GM18870 (cell line): ENCODE data around the gene MEAK7.

ENCODE experiments used
- ATAC-seq: cut with Tn5 transposase; IDR thresholded peaks from one replicate; pipeline ENCODE4 v1.9.1; 2021; ENCODE audit warnings: moderate library complexity; ENCODE audit not compliant: unreplicated experiment

Gene MEAK7

DNA sequence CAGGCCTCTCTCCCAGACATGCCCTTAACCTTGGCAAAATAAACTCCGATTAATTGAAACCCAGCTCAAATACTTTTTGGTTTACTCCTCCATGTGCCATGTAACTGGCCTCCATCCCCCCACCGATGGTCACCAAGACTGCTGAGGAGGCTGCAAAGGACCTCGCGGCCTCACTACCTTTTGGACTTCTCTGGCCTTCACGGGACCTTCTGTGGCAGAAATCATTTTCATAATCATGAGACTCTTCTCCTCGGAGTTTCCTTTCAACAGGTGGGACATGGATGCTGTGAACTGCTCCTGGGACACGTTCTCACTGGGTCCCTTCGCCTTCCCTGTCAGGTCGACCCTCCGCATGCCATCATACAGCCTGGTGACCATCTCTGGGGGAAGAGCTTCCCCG is 9.0 kb downstream of the MEAK7 start:
- no peak for ATAC-seq

DNA sequence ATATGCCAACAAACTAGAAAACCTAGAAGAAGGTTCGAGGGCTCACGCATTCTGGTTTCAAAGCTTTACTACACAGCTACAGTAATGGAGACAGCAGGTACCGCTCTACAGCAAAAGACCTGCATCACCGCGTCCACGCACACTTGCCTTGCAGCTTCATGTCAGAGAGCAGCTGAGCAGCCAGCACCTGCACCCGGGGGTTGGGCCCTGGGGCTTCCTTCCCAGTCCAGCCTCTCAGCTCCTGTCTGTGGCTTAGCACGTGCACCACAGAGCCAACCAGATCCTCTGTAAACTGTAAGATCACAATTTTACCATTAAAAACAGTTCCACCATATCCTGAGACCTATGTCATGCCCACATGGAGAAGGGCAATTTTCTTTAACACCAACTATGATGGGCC is 15.3 kb downstream of the MEAK7 start:
- ATAC-seq: no peak

DNA sequence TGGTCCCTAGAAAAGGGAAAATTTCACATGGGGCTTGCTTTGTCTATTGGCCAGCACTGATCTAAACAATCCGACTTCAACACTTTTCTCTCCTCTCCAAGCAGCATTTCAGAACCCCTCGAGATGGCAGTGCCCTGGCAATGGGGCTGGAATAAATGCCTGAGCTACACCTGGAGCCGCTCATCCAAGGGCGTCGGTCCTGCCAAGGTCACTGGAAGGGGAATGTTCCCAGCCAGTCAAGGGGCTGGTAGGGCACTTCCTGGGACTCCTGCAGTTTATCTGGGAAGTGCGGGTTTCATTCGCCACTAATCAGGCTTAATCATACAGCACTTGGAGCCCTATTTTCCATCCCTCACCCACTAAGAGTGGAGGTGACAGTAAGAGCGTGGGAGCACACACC is 17.1 kb downstream of the MEAK7 start:
- no peak for ATAC-seq

DNA sequence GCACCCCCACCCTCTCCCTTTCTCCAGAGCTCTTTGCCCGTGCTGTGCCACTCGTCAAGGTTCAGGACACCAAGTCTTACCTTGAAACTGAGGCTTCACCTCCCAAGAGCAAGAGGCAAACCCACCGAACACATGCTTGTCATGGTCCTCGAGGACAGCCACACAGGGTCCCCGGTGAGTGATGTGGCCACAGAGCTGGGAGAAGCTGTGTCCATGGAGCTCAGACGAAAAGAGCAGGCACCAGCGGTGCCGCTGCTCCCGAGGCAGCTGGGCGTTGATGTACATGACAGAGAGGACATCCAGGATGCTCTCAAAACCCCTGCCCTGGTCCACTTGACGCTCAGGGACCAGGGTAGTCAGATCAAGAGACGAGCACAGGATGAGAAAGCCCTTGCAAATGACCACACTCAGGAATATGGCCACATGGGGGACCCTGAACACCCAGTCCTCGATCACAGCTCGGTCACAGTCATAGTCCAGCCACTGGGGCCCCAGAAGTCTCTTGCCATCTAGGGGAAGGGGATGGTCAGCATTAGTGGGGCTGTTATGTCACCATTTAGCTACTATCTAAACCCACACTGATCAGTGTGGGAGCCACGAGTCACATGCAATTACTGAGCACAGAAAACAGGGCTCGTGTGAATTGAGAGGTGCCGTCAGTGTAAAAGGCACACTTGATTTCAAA is 17.8 kb downstream of the MEAK7 start:
- no peak for ATAC-seq

DNA sequence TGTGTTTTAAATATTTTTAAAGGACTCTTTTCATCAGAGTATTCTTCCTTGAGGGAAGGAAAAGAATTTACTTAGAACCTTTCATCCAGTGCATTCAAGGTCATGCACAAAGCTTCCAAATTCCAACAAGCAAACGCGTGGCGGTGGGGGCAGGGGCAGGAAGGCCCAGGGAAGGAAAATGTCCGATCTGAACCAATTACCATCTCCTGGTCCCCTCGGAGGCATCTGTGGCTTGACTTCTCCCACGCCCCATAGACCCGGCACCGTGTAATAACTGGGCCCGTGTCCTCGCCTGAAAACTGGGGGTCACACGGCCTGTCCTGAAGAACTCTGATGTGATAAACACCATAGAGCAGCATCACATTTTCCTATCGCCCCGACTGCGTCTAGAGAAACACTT is 18.3 kb downstream of the MEAK7 start:
- no peak for ATAC-seq

DNA sequence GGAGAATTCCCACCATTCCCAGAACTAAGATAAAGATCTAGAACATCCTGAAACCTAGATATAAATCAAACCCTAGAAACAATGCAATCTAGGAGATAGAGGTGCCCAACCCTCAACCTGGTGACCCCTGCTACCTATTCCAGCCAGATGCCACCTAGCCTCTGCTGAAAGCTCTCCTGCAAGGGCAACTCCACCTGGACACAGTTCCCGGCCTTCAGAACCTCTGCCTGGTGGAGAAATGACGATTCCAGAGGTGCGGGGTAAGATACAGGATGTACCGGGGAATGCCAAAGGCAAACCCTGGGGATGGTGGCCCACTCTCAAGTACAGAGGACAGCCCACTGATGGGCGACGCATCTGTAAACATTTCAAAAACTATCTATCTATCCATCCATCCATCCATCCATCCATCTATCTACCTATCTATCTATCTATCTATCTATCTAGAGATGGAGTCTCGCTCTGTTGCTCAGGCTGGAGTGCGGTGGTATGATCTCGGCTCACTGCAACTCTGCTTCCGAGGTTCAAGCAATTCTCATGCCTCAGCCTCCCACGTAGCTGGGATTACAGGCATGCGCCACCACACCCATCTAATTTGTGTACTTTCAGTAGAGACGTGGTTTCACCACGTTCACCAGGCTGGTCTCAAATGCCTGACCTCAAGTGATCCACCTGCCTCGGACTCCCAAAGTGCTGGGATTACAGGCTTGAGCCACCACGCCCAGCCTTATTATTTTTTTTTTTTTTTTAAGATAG is 19.0 kb downstream of the MEAK7 start:
- no peak for ATAC-seq

DNA sequence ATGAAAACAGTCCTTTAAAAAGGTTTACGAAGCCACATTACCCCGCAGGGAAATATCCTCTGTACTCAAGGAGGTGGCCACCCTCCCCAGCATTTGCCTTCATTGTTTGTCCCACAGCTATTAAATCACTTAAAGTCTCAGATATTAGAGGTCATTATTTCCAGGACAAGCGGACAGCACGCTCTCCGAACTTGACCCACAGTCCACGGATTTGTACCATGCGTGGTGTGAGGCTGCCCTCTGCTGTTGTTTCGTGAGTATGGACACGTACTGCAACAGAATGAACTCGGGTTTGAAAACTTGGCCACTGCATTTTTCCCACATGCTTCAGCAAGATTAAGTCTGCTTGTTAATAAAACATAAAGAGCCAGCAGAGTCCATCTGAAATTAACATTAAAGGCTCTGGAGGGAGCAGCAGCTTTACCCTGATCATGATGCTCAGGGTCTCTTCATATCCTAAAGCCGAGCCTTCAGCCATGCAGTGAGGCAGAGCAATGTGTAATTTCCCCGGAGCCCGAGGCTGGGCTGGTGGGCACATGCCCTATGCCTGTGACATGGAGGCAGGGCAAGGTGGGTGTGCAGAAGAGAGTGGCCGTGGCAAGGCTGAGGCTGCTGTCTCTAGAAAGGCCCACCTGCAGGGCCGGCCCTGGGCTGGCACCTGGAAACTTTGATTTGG is 19.7 kb downstream of the MEAK7 start:
- ATAC-seq: no peak

DNA sequence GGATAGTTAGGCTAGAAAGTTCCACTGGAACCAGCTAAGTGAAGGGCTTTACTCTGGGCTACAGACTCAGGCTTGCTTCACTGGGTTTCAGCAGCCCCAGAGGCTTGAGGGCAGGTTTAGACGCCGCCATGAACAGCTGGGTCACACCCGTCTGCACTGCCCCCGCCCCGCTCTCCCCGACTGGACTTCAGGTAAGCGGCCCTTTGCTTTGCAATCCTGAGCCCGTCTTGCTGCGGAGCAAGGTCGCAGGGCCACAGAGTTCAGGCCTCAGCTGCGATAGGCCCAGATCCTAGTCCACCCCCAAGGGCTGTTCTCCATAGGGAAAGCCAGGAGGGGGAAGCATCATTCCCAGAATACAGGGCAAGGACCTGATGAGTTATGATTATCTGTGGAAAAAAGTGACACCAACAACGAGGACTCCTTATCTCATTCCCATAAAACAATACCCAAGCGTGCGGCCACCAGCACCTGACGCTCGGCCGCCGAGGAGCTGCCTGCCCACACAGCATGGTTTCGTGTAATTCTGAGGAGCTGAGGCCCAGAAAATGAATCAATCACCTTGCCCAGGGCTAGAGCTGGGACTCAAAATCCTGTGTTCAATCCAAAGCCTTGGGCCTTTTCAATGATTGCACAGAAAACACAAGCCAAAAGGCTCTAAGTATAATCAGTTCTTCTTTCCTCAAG is 20.4 kb downstream of the MEAK7 start:
- ATAC-seq: no peak

DNA sequence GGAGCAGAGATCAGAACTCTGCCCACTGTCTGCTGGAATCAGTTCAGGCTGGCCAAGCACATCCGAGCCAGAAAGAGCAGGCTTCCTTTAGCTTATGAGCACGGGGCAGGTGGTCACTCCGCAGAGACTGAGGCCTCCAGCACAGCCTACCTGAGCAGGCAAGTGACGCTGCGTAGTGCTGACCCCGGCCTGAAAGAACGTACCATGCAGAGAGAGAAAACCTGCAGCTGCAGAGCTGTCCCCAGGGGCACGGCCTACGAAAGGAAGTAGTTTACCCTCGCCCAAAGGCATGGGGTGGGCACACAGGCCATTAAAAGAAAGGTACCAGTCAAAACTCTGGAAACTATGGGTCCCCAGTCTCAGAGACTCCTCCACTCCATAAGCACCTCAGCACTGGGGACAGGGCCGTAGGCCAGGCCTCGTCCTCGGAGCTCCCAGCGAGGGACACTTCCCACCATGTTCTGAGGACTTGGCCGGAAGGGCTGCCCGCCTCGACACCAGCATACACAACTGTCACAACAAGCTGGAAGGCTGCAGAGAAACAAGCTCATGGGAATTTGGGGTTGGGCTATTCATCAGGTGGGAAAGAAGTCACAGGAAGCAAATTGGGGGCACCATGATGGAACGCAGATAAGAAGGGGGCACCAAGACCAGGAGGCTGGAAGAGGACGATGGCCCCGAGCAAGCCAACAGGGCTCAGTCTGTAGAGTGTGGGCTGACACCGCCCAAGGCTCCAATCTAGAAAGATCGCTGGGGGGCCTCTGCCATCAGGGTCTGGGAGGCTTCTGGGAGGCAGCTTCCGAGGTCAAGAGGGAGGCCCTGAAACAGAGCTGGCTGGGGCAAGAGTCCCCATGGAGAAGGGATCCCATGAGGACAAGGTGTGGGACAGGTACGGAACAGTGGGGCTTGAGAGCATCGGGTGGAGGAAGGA is 21.2 kb downstream of the MEAK7 start:
- no peak for ATAC-seq

DNA sequence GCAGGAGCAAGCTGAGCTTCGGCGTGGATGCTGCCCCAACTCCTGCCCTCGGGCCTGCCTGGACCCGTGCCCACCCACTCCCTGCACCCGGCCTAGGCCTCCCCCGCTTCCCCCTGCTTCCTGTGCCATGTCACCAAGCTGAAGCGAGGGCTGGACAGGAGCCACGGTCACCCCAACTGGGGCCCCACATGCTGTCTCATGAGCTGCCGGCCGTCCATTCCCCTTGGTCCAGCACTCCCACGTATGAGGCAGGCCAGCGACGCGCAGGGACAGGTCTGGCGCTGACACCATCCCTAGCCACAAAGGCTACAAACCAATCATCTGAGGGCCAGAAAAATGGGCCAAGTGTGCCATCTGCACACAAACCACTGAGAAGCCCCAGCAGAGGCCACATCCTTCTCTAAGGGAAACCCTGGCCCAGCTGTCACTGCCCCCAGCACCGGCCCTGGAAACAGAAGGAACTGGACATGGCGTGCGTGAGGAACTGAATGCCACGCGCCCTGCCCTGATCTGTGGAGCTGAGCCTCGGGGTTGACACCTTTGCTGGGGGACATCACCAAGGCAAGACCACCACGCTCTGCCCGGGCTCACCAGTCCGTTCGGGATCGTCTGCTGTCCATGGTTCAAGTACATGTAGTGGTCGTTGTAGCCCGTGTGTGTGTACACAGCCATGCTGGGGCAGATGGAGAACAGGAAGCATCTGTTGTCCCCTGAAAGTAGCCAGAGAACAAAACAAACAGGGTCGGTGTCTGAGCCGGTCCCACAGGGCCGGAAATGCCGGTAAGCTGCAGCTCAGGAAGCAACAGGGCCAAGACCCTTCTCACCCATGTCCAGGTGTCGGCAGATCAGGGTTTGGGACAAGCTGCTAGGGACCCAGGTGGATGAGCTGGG is 22.2 kb downstream of the MEAK7 start:
- ATAC-seq: no peak

DNA sequence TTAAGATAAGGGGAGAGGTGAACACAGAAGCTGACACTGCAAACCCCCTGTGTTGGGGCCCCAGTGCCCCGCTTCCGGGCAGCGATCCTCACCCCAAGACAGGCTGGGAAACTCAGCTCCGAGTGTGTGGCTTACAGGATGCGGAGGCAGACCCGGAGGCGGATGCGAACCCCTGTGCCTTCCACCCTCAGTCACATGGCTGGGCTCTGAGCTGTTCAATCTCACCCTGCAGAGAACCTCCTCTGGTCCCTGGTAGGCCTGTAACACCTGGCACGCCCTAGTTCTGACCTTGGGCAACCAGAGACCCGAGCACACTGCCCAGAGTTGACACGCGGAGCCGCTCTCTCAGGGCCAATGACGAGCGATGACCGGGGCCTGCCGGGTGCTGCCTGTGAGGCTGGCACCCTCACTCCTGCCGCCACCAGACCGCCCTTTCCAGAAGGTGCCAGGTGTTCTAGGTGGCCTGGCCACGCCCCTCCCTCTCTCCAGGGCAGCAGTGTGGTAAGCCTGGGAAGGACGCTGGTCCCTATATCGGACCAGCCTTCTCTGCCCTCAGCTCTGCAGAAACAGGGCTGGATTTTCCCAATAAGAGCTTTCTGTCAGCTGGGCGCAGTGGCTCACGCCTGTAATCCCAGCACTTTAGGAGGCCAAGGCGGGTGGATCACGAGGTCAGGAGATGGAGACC is 23.3 kb downstream of the MEAK7 start:
- no peak for ATAC-seq

DNA sequence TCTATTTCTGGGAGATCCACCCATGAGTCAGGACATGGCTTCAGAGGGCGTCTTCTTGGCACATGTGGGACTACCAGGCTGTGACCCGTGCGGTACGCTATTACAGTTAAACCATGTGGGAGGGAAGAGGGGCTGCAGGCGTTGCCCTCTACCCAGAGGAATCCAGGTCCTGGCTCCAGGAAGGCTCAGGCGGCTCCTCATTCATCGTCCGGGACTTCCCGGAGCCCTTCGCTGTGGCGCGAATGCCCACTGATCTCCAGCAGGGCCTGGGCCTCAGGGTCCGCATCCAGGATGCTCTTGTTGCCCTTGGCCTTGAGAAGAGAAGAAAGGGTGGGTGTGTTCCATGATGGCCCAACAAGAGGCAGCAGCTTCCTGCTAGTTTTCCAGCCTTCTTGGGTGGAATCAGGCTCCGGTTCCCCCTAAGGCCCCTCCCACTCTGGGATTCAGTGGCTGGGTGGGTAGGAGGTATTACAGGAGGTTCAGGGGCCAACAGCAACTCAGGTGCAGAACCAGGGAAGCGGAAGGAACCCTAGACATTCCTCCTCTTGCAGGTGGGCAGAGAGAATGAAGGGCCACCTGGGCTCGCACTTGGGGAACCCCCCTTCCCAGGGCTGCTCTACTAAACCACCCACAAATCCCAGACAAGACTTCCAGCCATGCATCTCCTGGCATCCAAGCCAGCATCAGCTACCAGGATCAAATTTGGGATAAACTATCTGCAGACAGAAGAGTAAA is 24.6 kb downstream of the MEAK7 start:
- no peak for ATAC-seq

DNA sequence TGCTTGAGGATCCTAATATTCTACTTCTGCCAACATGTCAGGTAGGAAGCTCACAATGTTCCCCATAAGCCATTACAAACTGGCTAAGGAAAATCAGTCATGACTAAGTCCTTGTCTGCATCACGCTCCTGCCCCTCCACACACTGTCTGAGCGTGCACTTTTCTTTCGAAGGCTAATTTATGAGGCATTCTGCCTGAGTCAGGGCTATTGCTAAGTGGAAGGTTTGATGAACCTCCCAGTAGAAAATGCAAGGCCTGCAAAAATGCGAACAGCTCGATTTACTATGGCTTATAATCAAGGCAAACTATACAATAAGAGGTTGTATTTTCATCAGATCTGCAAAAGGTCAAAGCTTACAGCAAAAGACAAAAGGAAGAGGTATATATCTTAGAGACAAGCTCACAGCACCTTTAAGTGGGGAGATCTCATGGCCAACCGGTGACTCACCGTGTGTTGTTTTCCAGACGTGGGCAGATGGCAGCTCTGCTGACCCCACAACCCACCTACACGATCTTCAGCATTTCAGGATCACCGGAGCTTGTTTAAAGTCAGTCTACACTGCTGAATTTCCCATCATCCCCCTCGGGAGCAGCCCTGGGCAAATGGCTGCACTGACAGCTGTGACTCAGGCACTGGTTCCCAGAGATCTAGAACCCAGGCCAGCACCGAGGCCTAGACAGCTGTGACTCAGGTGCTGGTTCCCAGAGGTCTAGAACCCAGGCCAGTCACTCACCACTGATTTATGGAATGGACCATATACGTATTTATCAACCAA is 26.1 kb downstream of the MEAK7 start:
- no peak for ATAC-seq

DNA sequence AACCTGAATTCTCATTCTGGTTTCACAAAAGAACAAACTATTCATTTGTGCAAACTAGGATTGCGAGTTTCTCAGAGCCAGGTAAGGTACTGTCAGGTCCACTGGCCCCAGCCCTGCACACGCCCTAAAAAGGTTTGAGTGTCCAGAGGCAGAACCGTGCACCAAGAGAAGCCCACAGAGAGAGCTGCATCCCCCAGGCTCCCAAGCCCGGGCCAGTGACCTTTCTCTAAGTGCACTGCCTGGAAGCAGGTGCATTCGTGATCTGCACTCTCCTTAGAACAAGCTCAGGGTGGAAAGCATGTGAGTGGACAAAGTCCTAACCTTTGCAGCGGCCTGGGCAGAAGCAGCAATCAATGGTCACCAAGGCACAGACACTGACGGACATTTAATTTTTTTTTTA is 26.8 kb downstream of the MEAK7 start:
- ATAC-seq: no peak

DNA sequence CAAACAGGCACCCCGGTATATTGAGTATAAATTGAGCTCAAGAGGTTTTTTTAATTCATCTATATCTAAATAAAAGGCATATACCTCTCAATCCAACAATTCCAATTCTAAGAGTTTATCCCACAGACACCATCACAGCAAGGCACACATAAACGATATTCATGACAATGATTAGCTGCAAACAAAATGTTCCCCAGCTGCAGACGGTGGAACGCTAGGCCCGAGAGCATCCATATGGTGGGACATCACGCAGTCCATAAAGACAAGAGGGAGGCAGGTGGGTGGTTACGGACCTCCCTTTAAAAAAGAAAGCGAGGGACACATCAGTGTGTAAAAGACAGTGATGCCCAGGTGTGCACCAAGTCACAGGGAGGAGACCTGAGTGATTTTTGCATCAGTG is 28.1 kb downstream of the MEAK7 start:
- no peak for ATAC-seq

DNA sequence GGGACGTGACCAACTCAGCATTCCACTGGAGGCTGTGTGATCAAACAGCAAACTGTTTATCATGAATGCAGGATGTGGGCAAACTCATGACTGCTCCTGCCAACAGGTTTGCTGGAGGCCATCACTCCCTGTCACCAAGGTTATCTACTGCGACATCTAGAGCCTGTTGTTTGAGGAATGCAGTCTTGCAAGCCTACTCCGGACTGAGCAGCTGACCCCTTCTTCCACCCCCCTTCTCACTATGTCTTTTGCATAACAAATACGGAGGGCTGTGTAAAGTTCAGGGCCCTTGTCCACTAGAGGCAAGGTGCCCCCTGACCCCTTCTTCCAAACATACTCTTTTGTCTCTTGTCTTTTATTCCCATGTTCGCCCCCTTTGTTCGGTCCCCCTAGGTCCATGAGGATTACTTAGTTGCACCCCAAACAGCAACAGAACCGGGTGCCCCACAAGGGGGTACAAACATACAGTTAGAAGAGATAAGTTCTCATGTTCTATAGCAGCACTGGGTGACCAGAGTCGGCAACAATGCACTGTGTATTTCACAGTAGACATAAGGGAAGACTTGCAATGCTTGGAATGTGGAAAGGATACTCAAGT is 28.7 kb downstream of the MEAK7 start:
- ATAC-seq: no peak

DNA sequence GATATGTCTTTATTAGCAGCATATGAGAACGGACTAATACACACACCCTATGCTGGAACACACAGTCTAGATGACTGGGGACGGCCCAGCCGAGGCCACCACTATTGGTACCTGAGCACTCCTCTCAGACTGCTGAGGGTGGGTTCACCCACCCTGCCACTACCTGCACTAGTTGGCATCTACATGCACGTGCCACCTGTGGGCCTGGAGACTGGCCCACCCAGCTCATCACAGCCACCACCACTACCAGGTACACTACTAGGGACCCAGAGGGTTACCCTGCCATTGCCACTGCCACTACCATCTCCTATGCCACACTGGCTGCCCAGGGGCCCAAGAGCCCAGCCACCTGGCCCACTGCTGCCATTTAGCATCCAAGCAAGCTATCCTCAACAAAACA is 32.5 kb downstream of the MEAK7 start:
- ATAC-seq: no peak
